COLO668 (cell line): Measurements from ENCODE around the gene ZNF556.

ENCODE experiments used
- DNase-seq: peaks from one replicate; lab custom pipeline; 2025; ENCODE audit not compliant: unreplicated experiment; lab: John Stamatoyannopoulos, UW

The ZNF556 gene

DNA sequence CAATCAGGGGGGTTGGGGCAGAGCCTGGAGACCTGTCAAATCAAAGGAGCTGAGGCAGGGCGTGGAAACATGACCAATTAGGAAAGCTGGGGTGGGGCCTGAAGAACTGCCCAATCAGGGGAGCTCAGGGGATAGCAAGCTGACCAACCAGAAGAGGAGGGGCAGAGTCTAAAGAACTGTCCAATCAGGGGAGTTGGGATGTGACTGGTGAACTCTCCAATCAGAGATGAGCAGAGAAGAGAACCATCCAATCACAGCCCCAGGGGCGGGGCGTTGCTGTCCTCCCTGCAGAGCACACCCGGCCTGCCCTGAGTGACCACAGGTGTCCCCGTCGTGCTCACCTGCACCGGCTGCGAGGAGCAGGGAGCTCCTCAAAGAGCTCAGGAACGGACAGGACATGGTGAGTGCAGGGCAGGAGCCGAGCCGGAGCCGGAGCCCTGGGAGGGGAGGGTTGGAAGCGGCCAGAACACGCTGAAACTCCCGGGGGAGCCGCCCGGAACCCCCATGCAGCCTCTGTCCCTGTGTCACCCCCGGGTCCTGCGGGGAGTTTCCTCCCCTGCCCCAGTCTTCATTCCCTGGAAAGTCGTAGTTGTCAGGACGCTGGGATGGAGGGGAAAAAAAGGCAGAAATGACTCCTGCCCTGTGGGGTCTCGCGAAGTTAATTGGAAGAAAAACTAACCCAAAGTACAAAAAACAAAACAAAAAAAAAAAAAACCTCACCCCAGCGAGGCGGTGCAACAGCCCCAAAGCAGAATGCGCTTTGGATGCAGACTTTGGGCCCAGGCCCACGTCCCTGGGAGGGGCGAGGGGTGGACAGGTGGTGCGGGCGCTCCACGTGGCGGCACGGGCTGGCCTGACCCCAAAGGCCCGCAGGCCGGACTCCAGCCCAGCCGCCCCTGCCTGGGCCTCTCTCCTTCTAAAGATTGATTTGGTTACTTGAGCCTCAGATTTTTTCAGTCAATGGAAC, at the start of gene ZNF556:
TSS of gene ZNF556 (plus strand) at position 311 of the 967 bp plus-strand sequence. CDS start at position 398, 87 bp downstream.
- DNase-seq, result no peak

- DNase-seq, result peak; percentile 97
These were observed 47.5 kb upstream of the ZNF556 start, which contains the start of gene ZNF554 for GRCh38 chr19:2819540-2820111. TSS of gene ZNF554 (plus strand) at chr19:2819868. CDS start at chr19:2820072, 204 bp downstream.

DNA sequence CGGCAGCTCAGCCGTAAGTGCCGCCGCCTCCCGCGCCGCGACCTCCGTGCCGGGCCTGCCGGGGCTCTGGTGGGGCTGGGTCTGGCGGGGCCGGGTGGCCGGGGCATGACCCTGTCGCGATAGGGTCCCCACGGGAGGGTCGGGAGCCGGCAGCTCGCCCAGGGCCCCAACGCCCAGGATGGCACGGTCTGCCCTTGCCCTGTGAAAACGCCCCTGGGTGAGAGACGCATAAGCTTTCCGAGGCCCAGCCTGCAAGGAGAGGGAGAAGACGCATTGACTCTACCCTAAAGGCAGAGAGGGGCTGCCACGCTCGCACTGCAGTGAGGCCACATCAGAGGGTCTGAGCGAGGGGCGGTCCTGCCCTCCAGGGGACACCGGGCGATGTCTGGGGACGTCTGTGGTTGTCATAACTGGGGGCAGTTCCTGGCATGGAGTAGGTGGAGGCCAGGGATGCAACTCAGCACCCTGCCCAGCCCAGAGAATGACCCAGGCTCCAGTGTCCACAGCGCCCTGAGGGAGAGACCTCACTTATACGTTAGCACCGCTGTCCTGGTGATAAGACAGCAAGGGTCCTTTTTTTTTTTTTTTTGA, 46.9 kb upstream of the ZNF556 start:
- DNase-seq, result peak; percentile 26

GRCh38 chr19:2822846-2823245, 44.3 kb upstream of the ZNF556 start:
- no peak for DNase-seq

- no peak for DNase-seq
These were observed 43.5 kb upstream of the ZNF556 start for GRCh38 chr19:2823646-2824045.

- no peak for DNase-seq
These were observed 43.0 kb upstream of the ZNF556 start for GRCh38 chr19:2824129-2824528.

GRCh38 chr19:2827022-2827421, 40.1 kb upstream of the ZNF556 start:
- no peak for DNase-seq

GRCh38 chr19:2827840-2828489, 39.2 kb upstream of the ZNF556 start:
- no peak for DNase-seq

- DNase-seq, result no peak
These were observed 32.8 kb upstream of the ZNF556 start for GRCh38 chr19:2834294-2834871.

GRCh38 chr19:2837430-2837829, 29.7 kb upstream of the ZNF556 start:
- no peak for DNase-seq

DNA sequence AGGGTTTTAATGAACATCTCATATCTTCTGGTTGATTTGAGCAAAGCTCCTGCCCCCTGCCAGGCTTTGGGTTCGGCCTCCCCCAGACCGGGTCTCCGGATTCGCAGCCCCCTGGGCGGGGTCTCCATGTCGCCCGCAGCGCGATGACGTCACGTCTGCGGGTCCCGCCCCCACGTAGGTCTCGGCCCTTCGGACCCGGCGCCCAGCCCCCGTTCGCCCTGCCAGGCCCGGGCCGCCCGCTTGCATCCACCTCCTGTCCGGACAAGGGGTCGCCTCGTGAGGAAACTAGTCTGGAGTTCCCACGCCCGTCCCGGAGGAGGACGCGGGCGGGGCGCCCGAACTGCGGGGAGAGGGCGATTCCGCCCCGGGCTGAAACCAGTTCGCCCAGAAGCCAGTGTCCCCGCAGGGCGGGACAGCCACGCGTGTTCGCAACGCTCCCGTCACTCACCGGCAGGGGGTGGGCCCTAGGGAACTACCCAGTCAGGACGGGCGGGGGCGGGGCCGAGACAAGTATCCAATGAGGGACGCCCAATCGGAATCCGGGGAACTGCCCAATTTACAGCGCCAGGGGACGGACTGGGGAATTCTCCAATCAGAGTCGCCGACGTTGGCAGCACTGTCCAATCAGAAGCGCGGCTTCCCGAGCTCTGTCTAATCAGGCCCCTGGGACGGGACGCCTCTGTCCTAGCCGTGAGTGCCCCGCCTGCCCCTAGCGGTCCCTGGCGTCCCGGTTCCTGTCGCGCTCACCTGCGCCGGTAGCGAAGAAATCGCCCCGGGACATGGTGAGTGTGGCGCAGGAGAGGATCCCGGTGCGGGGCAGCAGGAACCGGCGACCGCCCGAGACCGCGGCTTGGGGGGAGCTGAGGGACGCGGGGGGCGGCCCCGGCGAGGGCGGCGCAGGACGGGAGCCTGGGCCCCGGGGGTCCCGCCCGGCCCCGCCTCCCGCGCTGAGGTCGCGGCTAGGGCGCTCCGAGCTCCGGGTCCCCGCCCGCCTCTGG, 26.0 kb upstream of the ZNF556 start, which contains the start of gene ZNF555:
TSS of gene ZNF555 (plus strand) at position 682 of the 998 bp plus-strand sequence. CDS start at position 780, 98 bp downstream.
- peak; percentile 97 for DNase-seq

DNA sequence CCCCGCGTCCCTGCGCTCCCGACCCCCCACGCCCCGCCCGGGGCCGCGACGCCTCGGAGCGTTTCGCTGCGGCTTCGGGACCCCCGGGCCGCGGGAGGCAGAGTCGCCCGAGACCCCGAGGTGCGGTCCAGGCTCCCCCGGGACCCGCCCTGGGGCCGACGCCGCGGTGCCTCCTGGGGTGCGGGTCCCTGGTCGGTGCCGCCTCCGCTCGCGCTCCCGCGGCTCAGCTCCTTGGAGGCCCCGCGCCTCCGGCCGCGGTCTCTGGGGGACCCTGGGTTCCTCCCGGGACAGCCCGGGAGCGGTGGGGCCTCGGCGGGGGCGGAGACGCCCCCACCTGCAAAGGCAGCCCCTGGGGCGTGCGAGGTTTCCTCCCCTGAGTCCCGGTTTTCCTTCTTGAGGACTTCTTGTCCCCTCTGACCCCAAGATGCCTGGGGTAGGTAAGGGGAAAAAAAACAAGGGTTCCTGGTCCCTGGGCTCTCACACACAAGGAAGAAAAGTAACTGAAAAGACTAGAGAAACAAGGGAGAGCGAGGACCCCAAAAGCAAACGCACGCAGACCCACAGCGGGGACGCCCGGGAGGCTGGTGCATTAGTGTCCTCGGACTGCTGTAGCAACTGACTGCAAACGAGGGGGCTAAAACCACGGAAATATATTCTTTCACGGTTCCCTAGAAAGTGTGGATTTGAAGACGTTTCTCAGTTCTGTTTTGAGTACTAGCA, 25.1 kb upstream of the ZNF556 start:
- DNase-seq, result peak; percentile 28

- no peak for DNase-seq
These were observed 22.0 kb upstream of the ZNF556 start for GRCh38 chr19:2845107-2845506.

DNA sequence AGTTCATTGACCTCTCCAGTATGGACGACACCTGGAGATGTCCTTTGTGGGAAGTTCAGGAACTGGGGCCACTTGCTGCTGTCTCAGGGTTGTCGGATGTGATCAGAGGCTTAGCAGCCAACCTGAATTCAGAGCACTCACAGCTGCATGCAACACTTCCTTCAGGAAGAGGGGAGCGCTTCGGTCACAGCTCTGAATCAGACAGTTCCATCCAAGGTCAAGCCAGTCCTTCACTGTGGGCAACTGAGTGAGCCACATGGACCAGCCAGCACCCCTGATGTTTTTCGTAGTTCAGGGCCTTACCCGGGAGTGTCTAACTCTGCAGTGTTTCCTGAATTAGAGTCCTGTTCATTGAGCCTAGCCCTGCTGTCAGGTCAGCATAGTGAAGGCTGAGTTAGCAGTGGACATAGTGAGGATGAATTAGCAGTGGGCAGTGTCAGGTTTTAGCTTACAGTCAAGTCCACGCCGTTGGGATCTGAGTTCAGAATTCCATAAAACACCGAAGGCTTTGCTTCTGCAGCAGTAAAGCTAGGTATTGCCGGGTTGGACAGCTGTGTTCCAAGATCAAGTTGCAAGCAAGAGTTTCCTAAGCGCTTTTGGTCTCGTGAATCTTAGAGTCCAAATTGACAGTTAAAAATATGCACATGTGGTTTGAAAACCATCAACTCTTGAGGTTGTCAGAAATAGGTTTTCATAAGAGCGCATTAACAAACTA, 20.8 kb upstream of the ZNF556 start:
- no peak for DNase-seq

DNA sequence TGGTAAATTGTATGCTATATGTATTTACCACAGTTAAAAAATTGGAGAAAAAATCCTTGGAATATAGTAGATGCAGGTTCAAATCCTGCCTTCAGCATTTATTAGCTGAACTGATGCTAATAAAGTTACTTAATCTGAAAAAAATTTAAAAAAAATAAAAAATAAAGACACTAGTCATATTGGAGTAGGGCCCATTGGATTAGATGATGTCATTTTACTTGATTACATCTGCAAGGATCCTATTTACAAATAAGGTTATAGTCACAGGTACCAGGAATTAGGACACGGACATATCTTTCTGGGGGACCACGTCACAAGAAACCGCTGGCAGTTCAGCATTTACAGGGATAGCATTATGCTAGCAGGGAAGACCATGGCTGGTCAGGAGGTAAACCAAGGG, 19.6 kb upstream of the ZNF556 start:
- DNase-seq, result no peak

DNA sequence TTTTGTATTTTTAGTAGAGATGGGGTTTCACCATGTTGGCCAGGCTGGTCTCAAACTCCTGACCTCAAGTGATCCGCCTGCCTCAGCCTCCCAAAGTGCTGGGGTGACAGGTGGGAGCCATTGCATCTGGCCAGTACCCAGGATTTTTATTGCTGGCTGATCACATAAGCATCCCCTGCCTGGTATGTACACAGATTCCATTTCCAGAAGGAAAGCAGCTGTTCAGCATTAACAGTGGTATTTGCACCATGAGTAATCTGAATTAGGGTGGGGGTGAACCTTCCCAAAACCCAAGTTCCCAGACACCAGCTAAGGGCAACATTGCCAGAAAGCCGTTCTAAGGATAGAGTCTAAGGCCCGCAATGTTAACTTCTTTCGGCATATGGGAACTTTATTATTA, 18.5 kb upstream of the ZNF556 start:
- no peak for DNase-seq

- DNase-seq, result no peak
These were observed 16.7 kb upstream of the ZNF556 start for GRCh38 chr19:2850256-2850925.

- no peak for DNase-seq
These were observed 14.5 kb upstream of the ZNF556 start for GRCh38 chr19:2852598-2852997.
